GM23338 (cell line): ENCODE measurements around the gene DCN. TPM values are rescaled to one million over a fixed set of nuclear protein-coding genes. Genes with fewer than 3 reads are reported as not detected.

Source experiments
- ATAC-seq: fragments of 200-7000 bp; cut with Tn5 transposase; 3 replicates; pipeline ENCODE4 v1.9.1; 2020
- DNase-seq: peaks from one replicate; pipeline ENCODE4 v3.0.0-alpha.2; 2015; ENCODE audit warnings: low spot score
- H2AFZ ChIP-seq: fragments of 200-600 bp; sonication (generic); 2 replicates; pipeline ENCODE4 v1.8.0; 2016; ENCODE audit warnings: antibody characterized with exemption, mild to moderate bottlenecking, moderate library complexity
- H3F3A ChIP-seq: fragments of 200-600 bp; sonication (generic); replicated peaks from 2 replicates; pipeline ENCODE4 v1.8.0; 2017; ENCODE audit warnings: antibody characterized with exemption, mixed run types, low read depth
- H3K27ac ChIP-seq: fragments of 200-600 bp; sonication (generic); 2 replicates; pipeline ENCODE4 v1.6.1; 2016; ENCODE audit warnings: low read depth
- H3K27me3 ChIP-seq: fragments of 200-600 bp; sonication (generic); 2 replicates; pipeline ENCODE4 v1.8.0; 2016; ENCODE audit warnings: mild to moderate bottlenecking, mixed run types, moderate library complexity; ENCODE audit not compliant: insufficient read depth
- H3K36me3 ChIP-seq: fragments of 200-600 bp; sonication (generic); 2 replicates; pipeline ENCODE4 v1.8.0; 2016; ENCODE audit warnings: mild to moderate bottlenecking; ENCODE audit not compliant: insufficient read depth
- H3K4me1 ChIP-seq: fragments of 200-600 bp; sonication (generic); 2 replicates; pipeline ENCODE4 v1.8.0; 2016; ENCODE audit warnings: mild to moderate bottlenecking, moderate library complexity; ENCODE audit not compliant: insufficient read depth
- H3K4me2 ChIP-seq: fragments of 200-600 bp; sonication (generic); 2 replicates; pipeline ENCODE4 v1.7.1; 2017; ENCODE audit warnings: mixed run types
- H3K4me3 ChIP-seq: fragments of 200-600 bp; sonication (generic); 2 replicates; pipeline ENCODE4 v1.6.1; 2016; ENCODE audit warnings: mixed run types
- H3K79me2 ChIP-seq: fragments of 200-600 bp; sonication (generic); replicated peaks from 2 replicates; pipeline ENCODE4 v1.8.0; 2017; ENCODE audit warnings: mild to moderate bottlenecking; ENCODE audit not compliant: insufficient read depth
- H3K9me2 ChIP-seq: fragments of 200-600 bp; sonication (generic); 2 replicates; pipeline ENCODE4 v1.8.0; 2017; ENCODE audit not compliant: insufficient read depth
- H4K20me1 ChIP-seq: fragments of 200-600 bp; sonication (generic); replicated peaks from 2 replicates; pipeline ENCODE4 v1.8.0; 2017; ENCODE audit warnings: mild to moderate bottlenecking; ENCODE audit not compliant: insufficient read depth
- H3K27ac Mint-ChIP-seq: 2 replicates; pipeline ENCODE4 v1.8.0; 2020; ENCODE audit warnings: inconsistent platforms, mild to moderate bottlenecking, moderate library complexity, mixed read lengths
- H3K27me3 Mint-ChIP-seq: 3 replicates; pipeline ENCODE4 v1.8.0; 2022; ENCODE audit warnings: low read depth, mild to moderate bottlenecking, moderate library complexity, mixed read lengths, inconsistent platforms; ENCODE audit not compliant: insufficient read depth, poor library complexity
- H3K36me3 Mint-ChIP-seq: 3 replicates; pipeline ENCODE4 v1.8.0; 2021; ENCODE audit warnings: low read depth, mild to moderate bottlenecking, inconsistent platforms, moderate library complexity, mixed read lengths
- H3K4me1 Mint-ChIP-seq: 3 replicates; pipeline ENCODE4 v1.8.0; 2020; ENCODE audit warnings: mild to moderate bottlenecking, inconsistent platforms, mixed read lengths
- H3K4me3 Mint-ChIP-seq: 3 replicates; pipeline ENCODE4 v1.8.0; 2021; ENCODE audit warnings: moderate library complexity, mild to moderate bottlenecking, inconsistent platforms, mixed read lengths
- H3K9me3 Mint-ChIP-seq: 3 replicates; pipeline ENCODE4 v1.8.0; 2020; ENCODE audit warnings: moderate library complexity, mild to moderate bottlenecking, inconsistent platforms, mixed read lengths
- CREB1 ChIP-seq: fragments of 250-450 bp; sonication (Bioruptor Pico); IDR thresholded peaks from 2 replicates; pipeline ENCODE4 v1.5.0; 2020; ENCODE audit warnings: low read depth, mild to moderate bottlenecking, moderate library complexity
- ETS1 ChIP-seq: IDR thresholded peaks from 2 replicates; pipeline ENCODE4 v1.6.1; 2016; ENCODE audit warnings: antibody characterized with exemption
- ZNF462 ChIP-seq: fragments of 250-450 bp; sonication (Bioruptor Pico); IDR thresholded peaks from 2 replicates; pipeline ENCODE4 v1.5.0; 2020; ENCODE audit warnings: mild to moderate bottlenecking, moderate library complexity
- polyA plus RNA-seq: library from polyadenylated mRNA; unstranded; fragments of >200 nt; fragmentation: Nextera tagmentation; extraction: Ambion mirVana; gene quantifications from 2 replicates; pipeline ENCODE4 v1.2.1, GENCODE V29; 2016
- total RNA-seq: library from RNA; depleted of rRNA; stranded (reverse); fragments of >200 nt; shearing (Covaris generic); gene quantifications from 2 replicates; pipeline ENCODE4 v1.2.3, GENCODE V29; 2014

Gene DCN
- total and polyA plus RNA-seq, 2 experiments from 2014 or later = not detected

GRCh38 chr12:91219511-91219910 lies 36.9 kb upstream of the DCN start:
- no peaks in the 10 kb centered on the region for H3K79me2 ChIP-seq
- no peaks in the 10 kb centered on the region for H3K27me3 Mint-ChIP-seq
- H3F3A ChIP-seq = no peaks in the 10 kb centered on the region
- no peaks in the 10 kb centered on the region for H3K36me3 Mint-ChIP-seq
- H3K4me1 Mint-ChIP-seq = no peaks in the 10 kb centered on the region; the same call in 2 of the 3 replicates
- H3K4me1 ChIP-seq = no peaks in the 10 kb centered on the region
- ATAC-seq (no peak), DNase-seq (no peak)
- H3K4me3 Mint-ChIP-seq = no peak overlapping the region
- no peaks in the 10 kb centered on the region for H3K27me3 ChIP-seq
- H4K20me1 ChIP-seq = no peaks in the 10 kb centered on the region
- no peak overlapping the region for H3K4me3 ChIP-seq
- H3K27ac Mint-ChIP-seq = no peak overlapping the region
- no peak overlapping the region for H3K27ac ChIP-seq
- H3K9me3 Mint-ChIP-seq = 0 out of 3 replicates have a peak, but pooled peaks cover 3% of the 10 kb centered on the region
- H3K36me3 ChIP-seq = no peaks in the 10 kb centered on the region
- no peaks in the 10 kb centered on the region for H3K9me2 ChIP-seq
- no peak overlapping the region for H3K4me2 ChIP-seq
- TF ChIP-seq ZNF462 (CRISPR knock-in tag) (no peak), CREB1 (CRISPR knock-in tag) (no peak), ETS1 (no peak)
- H2AFZ ChIP-seq = no peak overlapping the region; the same call in 1 of the 2 replicates

- Mint-ChIP-seq H3K27me3 (no peaks in the 10 kb centered on the region), H3K27ac (no peak overlapping the region), H3K4me1 (no peaks in the 10 kb centered on the region; the same call in 2 of the 3 replicates), H3K4me3 (no peak overlapping the region), H3K9me3 (peaks cover 5% of the 10 kb centered on the region; the same call in 1 of the 3 replicates), H3K36me3 (no peaks in the 10 kb centered on the region)
- no peaks in the 10 kb centered on the region for H3K9me2 ChIP-seq
- ATAC-seq = no peak
- H3K4me1 ChIP-seq = no peaks in the 10 kb centered on the region
- H3K27ac ChIP-seq = no peak overlapping the region
- no peak for DNase-seq
- no peak overlapping the region for H3K4me3 ChIP-seq
- no peaks in the 10 kb centered on the region for H3K27me3 ChIP-seq
- no peaks in the 10 kb centered on the region for H3K36me3 ChIP-seq
- H2AFZ ChIP-seq = no peak overlapping the region
- no peaks in the 10 kb centered on the region for H3K79me2 ChIP-seq
- no peaks in the 10 kb centered on the region for H3F3A ChIP-seq
- no peak overlapping the region for H3K4me2 ChIP-seq
- no peaks in the 10 kb centered on the region for H4K20me1 ChIP-seq
- TF ChIP-seq ETS1 (no peak), ZNF462 (CRISPR knock-in tag) (no peak)
Measured at GRCh38 chr12:91216871-91217270, 34.3 kb upstream of the DCN start.
